ENCODE measurements around the gene FIGLA. TPM values are rescaled to one million over a fixed set of nuclear protein-coding genes. Genes with fewer than 3 reads are reported as not detected.

The FIGLA gene
- total and polyA plus RNA-seq, 2 experiments from 2014 or later, result not detected

DNA sequence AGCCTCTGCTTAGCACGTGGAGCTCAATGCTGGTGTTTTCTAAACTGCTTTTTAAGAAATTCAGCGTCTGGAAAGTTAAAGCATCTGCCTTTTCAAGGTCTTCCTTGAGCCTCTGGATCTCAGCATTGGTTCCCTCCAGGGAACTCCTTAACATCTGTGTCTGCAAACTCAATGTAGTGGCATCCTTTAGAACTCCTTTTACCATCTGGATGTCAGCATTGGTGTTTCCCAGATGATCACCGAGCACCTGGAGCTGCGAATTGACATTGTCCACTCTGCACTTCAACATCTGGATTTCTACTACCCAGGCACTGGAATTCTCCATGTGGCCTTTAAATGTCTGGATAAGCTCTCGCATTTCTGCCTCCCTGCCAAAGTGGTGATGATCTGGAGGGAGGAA lies 26.3 kb upstream of the FIGLA start:
- H3K36me3 Mint-ChIP-seq (ENCODE audit: low read depth), result no peaks in the 10 kb centered on the region

More for the DNA sequence above, 26.3 kb upstream of the FIGLA start:
- Mint-ChIP-seq H3K27me3 (ENCODE audit: insufficient read depth, low read depth, poor library complexity) (peaks cover 5% of the 10 kb centered on the region), H3K9me3 (no peaks in the 10 kb centered on the region; the same call in 2 of the 3 replicates), H3K4me1 (no peaks in the 10 kb centered on the region; the same call in 2 of the 3 replicates), H3K27ac (no peak overlapping the region), H3K4me3 (no peak overlapping the region)
- Histone ChIP-seq H3K27me3 (ENCODE audit: insufficient read depth) (peaks cover 3% of the 10 kb centered on the region; the same call in 1 of the 2 replicates), H2AFZ (no peak overlapping the region), H4K20me1 (replicated peaks; ENCODE audit: insufficient read depth) (no peaks in the 10 kb centered on the region), H3K36me3 (ENCODE audit: insufficient read depth) (no peaks in the 10 kb centered on the region), H3K9me2 (ENCODE audit: insufficient read depth) (peaks cover 13% of the 10 kb centered on the region), H3K27ac (ENCODE audit: low read depth) (no peak overlapping the region), H3K79me2 (replicated peaks; ENCODE audit: insufficient read depth) (no peaks in the 10 kb centered on the region), H3F3A (replicated peaks; ENCODE audit: low read depth) (no peaks in the 10 kb centered on the region), H3K4me1 (ENCODE audit: insufficient read depth) (no peaks in the 10 kb centered on the region), H3K4me3 (no peak overlapping the region), H3K4me2 (no peak overlapping the region)
- TF ChIP-seq, protein P1, sequence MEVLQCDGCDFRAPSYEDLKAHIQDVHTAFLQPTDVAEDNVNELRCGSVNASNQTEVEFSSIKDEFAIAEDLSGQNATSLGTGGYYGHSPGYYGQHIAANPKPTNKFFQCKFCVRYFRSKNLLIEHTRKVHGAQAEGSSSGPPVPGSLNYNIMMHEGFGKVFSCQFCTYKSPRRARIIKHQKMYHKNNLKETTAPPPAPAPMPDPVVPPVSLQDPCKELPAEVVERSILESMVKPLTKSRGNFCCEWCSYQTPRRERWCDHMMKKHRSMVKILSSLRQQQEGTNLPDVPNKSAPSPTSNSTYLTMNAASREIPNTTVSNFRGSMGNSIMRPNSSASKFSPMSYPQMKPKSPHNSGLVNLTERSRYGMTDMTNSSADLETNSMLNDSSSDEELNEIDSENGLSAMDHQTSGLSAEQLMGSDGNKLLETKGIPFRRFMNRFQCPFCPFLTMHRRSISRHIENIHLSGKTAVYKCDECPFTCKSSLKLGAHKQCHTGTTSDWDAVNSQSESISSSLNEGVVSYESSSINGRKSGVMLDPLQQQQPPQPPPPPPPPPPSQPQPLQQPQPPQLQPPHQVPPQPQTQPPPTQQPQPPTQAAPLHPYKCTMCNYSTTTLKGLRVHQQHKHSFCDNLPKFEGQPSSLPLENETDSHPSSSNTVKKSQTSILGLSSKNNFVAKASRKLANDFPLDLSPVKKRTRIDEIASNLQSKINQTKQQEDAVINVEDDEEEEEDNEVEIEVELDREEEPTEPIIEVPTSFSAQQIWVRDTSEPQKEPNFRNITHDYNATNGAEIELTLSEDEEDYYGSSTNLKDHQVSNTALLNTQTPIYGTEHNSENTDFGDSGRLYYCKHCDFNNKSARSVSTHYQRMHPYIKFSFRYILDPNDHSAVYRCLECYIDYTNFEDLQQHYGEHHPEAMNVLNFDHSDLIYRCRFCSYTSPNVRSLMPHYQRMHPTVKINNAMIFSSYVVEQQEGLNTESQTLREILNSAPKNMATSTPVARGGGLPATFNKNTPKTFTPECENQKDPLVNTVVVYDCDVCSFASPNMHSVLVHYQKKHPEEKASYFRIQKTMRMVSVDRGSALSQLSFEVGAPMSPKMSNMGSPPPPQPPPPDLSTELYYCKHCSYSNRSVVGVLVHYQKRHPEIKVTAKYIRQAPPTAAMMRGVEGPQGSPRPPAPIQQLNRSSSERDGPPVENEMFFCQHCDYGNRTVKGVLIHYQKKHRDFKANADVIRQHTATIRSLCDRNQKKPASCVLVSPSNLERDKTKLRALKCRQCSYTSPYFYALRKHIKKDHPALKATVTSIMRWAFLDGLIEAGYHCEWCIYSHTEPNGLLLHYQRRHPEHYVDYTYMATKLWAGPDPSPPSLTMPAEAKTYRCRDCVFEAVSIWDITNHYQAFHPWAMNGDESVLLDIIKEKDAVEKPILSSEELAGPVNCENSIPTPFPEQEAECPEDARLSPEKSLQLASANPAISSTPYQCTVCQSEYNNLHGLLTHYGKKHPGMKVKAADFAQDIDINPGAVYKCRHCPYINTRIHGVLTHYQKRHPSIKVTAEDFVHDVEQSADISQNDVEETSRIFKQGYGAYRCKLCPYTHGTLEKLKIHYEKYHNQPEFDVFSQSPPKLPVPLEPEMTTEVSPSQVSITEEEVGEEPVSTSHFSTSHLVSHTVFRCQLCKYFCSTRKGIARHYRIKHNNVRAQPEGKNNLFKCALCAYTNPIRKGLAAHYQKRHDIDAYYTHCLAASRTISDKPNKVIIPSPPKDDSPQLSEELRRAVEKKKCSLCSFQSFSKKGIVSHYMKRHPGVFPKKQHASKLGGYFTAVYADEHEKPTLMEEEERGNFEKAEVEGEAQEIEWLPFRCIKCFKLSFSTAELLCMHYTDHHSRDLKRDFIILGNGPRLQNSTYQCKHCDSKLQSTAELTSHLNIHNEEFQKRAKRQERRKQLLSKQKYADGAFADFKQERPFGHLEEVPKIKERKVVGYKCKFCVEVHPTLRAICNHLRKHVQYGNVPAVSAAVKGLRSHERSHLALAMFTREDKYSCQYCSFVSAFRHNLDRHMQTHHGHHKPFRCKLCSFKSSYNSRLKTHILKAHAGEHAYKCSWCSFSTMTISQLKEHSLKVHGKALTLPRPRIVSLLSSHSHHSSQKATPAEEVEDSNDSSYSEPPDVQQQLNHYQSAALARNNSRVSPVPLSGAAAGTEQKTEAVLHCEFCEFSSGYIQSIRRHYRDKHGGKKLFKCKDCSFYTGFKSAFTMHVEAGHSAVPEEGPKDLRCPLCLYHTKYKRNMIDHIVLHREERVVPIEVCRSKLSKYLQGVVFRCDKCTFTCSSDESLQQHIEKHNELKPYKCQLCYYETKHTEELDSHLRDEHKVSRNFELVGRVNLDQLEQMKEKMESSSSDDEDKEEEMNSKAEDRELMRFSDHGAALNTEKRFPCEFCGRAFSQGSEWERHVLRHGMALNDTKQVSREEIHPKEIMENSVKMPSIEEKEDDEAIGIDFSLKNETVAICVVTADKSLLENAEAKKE (CRISPR knock-in tag; IDR thresholded peaks at IDR 0.05), result no peak
- DNase-seq (ENCODE audit: low spot score) (no peak), ATAC-seq (no peak)

Measured in GM23338 (cell line).